Measurements from ENCODE around the gene ABHD14A. TPM values are rescaled to one million over a fixed set of nuclear protein-coding genes. Genes with fewer than 3 reads are reported as not detected.

Gene ABHD14A
- total RNA-seq, 1 experiment from 2014 or later = 9.9 TPM

- Histone ChIP-seq H3K27me3 (ENCODE audit: insufficient read depth, low read depth) (no peaks in the 10 kb centered on the region), H3K27ac (peak overlapping the region; percentile 89), H3K9me2 (ENCODE audit: insufficient read depth) (no peaks in the 10 kb centered on the region), H3K4me2 (peak overlapping the region; percentile 93), H3K79me2 (ENCODE audit: low read depth) (0 out of 2 replicates have a peak, but pooled peaks cover 10% of the 10 kb centered on the region), H4K20me1 (ENCODE audit: insufficient read depth) (no peaks in the 10 kb centered on the region), H3K4me1 (replicated peaks; ENCODE audit: insufficient read depth) (peaks cover 29% of the 10 kb centered on the region), H3K9me3 (ENCODE audit: insufficient read depth, low read depth) (no peaks in the 10 kb centered on the region), H3K4me3 (peak overlapping the region; percentile 67), H2AFZ (peak overlapping the region; percentile 80; the same call in 1 of the 2 replicates), H3K36me3 (ENCODE audit: low read depth) (no peaks in the 10 kb centered on the region), H3F3A (ENCODE audit: insufficient read depth, low read depth) (peaks cover 41% of the 10 kb centered on the region)
- TF ChIP-seq CTCF (conservative IDR thresholded peaks at IDR 0.05) (no peak), EZH2 (IDR thresholded peaks at IDR 0.05; ENCODE audit: low read depth) (no peak)
- CTCF ChIA-PET = interaction anchor here (0.6 to 2.5 kb wide), 3 partner anchors 10 to 237 kb away, joined by 3 to 15 read pairs (median 9); partner anchors contain the start of genes ABHD14A and ABHD14B
- intact Hi-C loops (cut with micrococcal nuclease; ENCODE audit: unreplicated experiment) = loop anchor here (2.0 kb wide), 1 partner anchor 41 kb away; the partner anchor contains the start of gene PARP3
- POLR2A ChIA-PET (ENCODE audit: unreplicated experiment) = interaction anchor here (0.5 to 1.3 kb wide), 4 partner anchors 10 to 912 kb away, joined by 3 to 18 read pairs (median 6); partner anchors contain the start of genes ABHD14B and RPL29
- DNase-seq = no peak
- TSS peak; percentile 86 for BruUV-seq (replicated peaks)
These were observed 8.9 kb downstream of the ABHD14A start for GRCh38 chr3:51983578-51984268.

GRCh38 chr3:51984269-51984647 lies 9.4 kb downstream of the ABHD14A start:
- BruUV-seq (replicated peaks) = no TSS peak
- H3K4me2 ChIP-seq = peak overlapping the region; percentile 93
- POLR2A ChIA-PET (ENCODE audit: unreplicated experiment) = interaction anchor here (0.6 kb wide), 1 partner anchor 12 kb away, joined by 3 read pairs; no protein-coding TSS in a partner anchor
- H3K9me3 ChIP-seq (ENCODE audit: insufficient read depth, low read depth) = no peaks in the 10 kb centered on the region
- no peaks in the 10 kb centered on the region for H3K9me2 ChIP-seq (ENCODE audit: insufficient read depth)
- H2AFZ ChIP-seq = no peak overlapping the region
- peak overlapping the region; percentile 89 for H3K27ac ChIP-seq
- no peaks in the 10 kb centered on the region for H4K20me1 ChIP-seq (ENCODE audit: insufficient read depth)
- H3K4me3 ChIP-seq = peak overlapping the region; percentile 67
- H3K36me3 ChIP-seq (ENCODE audit: low read depth) = no peaks in the 10 kb centered on the region
- H3F3A ChIP-seq (ENCODE audit: insufficient read depth, low read depth) = peaks cover 45% of the 10 kb centered on the region
- intact Hi-C loops (cut with micrococcal nuclease; ENCODE audit: unreplicated experiment) = no loop called here
- no peak for TF ChIP-seq CTCF (conservative IDR thresholded peaks at IDR 0.05)
- no peak for TF ChIP-seq EZH2 (IDR thresholded peaks at IDR 0.05; ENCODE audit: low read depth)
- 0 out of 2 replicates have a peak, but pooled peaks cover 10% of the 10 kb centered on the region for H3K79me2 ChIP-seq (ENCODE audit: low read depth)
- H3K27me3 ChIP-seq (ENCODE audit: insufficient read depth, low read depth) = no peaks in the 10 kb centered on the region
- CTCF ChIA-PET = interaction anchor here (1.1 kb wide), 1 partner anchor 17 kb away, joined by 3 read pairs; no protein-coding TSS in a partner anchor
- H3K4me1 ChIP-seq (replicated peaks; ENCODE audit: insufficient read depth) = peaks cover 29% of the 10 kb centered on the region
- DNase-seq = no peak

- ChIA-PET CTCF (interaction anchor here (1.1 kb wide), 1 partner anchor 16 kb away, joined by 3 read pairs; no protein-coding TSS in a partner anchor), POLR2A (ENCODE audit: unreplicated experiment) (interaction anchor here (0.6 kb wide), 1 partner anchor 12 kb away, joined by 3 read pairs; no protein-coding TSS in a partner anchor)
- no peak overlapping the region for H2AFZ ChIP-seq
- peak overlapping the region; percentile 93; the same call in 1 of the 2 replicates for H3K4me2 ChIP-seq
- no TSS peak for BruUV-seq (replicated peaks)
- no peaks in the 10 kb centered on the region for H3K36me3 ChIP-seq (ENCODE audit: low read depth)
- 0 out of 2 replicates have a peak, but pooled peaks cover 10% of the 10 kb centered on the region for H3K79me2 ChIP-seq (ENCODE audit: low read depth)
- TF ChIP-seq EZH2 (IDR thresholded peaks at IDR 0.05; ENCODE audit: low read depth) (no peak), CTCF (conservative IDR thresholded peaks at IDR 0.05) (no peak)
- no peak overlapping the region for H3K27ac ChIP-seq
- H3K27me3 ChIP-seq (ENCODE audit: insufficient read depth, low read depth) = no peaks in the 10 kb centered on the region
- H3K4me3 ChIP-seq = no peak overlapping the region; the same call in 1 of the 2 replicates
- H4K20me1 ChIP-seq (ENCODE audit: insufficient read depth) = no peaks in the 10 kb centered on the region
- DNase-seq = no peak
- intact Hi-C loops (cut with micrococcal nuclease; ENCODE audit: unreplicated experiment) = no loop called here
- peaks cover 53% of the 10 kb centered on the region for H3F3A ChIP-seq (ENCODE audit: insufficient read depth, low read depth)
- H3K9me2 ChIP-seq (ENCODE audit: insufficient read depth) = no peaks in the 10 kb centered on the region
- no peaks in the 10 kb centered on the region for H3K9me3 ChIP-seq (ENCODE audit: insufficient read depth, low read depth)
- H3K4me1 ChIP-seq (replicated peaks; ENCODE audit: insufficient read depth) = peaks cover 29% of the 10 kb centered on the region
These were observed 10.2 kb downstream of the ABHD14A start for GRCh38 chr3:51985063-51985462.

Measured in PC-9 (cell line).